ENCODE data around the gene COL15A1.

COL15A1 gene

GRCh38 chr9:98933890-98934289 is 9.8 kb upstream of the COL15A1 start:
- TF ChIP-seq CTCF (conservative IDR thresholded peaks at IDR 0.05): no peak
- H3K27ac ChIP-seq: no peak overlapping the region

GRCh38 chr9:98935071-98935505 is 8.6 kb upstream of the COL15A1 start:
- TF ChIP-seq CTCF (conservative IDR thresholded peaks at IDR 0.05): no peak
- no peak overlapping the region for H3K27ac ChIP-seq

GRCh38 chr9:98940276-98940675 is 3.4 kb upstream of the COL15A1 start:
- TF ChIP-seq CTCF (conservative IDR thresholded peaks at IDR 0.05): no peak

GRCh38 chr9:98941946-98942523 is 1.7 kb upstream of the COL15A1 start:
- H3K27ac ChIP-seq: no peak overlapping the region
- TF ChIP-seq CTCF (conservative IDR thresholded peaks at IDR 0.05): no peak

More at GRCh38 chr9:98940276-98940675, 3.4 kb upstream of the COL15A1 start:
- no peak overlapping the region for H3K27ac ChIP-seq

GRCh38 chr9:98942906-98943681 is 613 bp upstream of the COL15A1 start:
- no peak overlapping the region for H3K27ac ChIP-seq
- no peak for TF ChIP-seq CTCF (conservative IDR thresholded peaks at IDR 0.05)

GRCh38 chr9:98944057-98944733 is 488 bp downstream of the COL15A1 start:
- H3K27ac ChIP-seq: no peak overlapping the region
- TF ChIP-seq CTCF (conservative IDR thresholded peaks at IDR 0.05): no peak

GRCh38 chr9:98944734-98945074 is 997 bp downstream of the COL15A1 start:
- TF ChIP-seq CTCF (conservative IDR thresholded peaks at IDR 0.05): no peak

More at GRCh38 chr9:98944734-98945074, 997 bp downstream of the COL15A1 start:
- H3K27ac ChIP-seq: no peak overlapping the region
